ENCODE measurements around the gene USP3.

USP3 gene, protein sequence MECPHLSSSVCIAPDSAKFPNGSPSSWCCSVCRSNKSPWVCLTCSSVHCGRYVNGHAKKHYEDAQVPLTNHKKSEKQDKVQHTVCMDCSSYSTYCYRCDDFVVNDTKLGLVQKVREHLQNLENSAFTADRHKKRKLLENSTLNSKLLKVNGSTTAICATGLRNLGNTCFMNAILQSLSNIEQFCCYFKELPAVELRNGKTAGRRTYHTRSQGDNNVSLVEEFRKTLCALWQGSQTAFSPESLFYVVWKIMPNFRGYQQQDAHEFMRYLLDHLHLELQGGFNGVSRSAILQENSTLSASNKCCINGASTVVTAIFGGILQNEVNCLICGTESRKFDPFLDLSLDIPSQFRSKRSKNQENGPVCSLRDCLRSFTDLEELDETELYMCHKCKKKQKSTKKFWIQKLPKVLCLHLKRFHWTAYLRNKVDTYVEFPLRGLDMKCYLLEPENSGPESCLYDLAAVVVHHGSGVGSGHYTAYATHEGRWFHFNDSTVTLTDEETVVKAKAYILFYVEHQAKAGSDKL

DNA sequence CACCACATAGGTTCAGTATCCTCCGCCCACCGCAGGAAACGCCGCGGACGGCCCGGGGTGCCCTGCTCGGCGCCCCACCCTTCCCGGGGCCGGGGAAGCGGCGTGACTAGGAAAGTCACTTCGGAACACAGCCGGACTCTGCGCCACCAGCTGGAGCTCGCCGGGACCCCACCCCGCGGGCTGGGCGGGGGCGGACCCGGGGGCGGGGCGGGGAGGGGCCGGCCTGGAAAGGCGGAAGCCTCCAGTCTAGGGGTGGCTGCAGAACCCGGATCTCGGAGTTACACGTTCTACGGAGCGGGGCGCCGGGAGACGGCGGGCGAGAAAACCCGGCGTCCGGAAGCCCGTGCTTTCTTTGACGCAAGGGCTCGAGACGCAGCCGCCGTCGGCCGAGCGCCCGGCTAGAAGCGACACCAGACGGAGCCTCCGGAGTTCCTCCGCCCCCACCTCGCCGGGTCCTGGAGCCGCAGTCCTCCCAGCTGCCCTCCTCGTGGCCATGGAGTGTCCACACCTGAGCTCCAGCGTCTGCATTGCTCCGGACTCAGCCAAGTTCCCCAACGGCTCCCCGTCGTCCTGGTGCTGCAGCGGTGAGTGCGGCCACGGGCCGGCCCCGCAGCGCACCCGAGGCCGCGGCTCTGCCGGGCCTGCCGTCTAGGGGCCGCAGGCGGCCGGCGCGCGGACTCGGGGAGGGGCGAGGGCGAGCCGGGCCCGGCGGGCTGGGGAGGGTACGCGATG is at the start of gene USP3:
Gene USP3, plus strand, starts transcription at position 347 of the 732 bp plus-strand sequence. Its CDS starts 147 bp downstream, at position 494.
- peak; percentile 89 for DNase-seq (ENCODE audit: low spot score)
- TF ChIP-seq CTCF (IDR thresholded peaks at IDR 0.05; ENCODE audit: extremely low read depth, insufficient read depth, missing control alignments), result peak; percentile 28
- in situ Hi-C loops (cut with MboI; ENCODE audit: low pct_unique_long_range_greater_than_20kb, low sequenced_read_pairs, unreplicated experiment), result no loop called here

DNA sequence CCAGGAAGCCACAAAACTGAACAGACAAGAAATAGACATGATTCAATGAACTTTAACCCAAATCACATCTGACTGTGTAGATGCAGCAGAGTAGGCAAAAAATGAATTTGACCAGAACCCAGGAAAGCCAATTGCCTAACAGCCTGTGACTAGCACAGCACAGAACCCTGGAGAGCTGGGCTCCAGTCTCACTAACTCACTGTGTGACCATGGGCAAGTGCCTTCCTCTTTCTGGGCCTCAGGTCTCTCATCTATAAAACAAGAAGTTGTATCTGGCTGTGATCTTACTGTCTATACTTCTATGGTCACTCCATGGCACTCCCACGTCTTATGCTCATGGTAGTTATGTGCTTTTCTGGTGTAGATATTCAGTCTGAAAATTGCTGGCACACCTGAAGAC is 48.1 kb upstream of the USP3 start:
- TF ChIP-seq CTCF (IDR thresholded peaks at IDR 0.05; ENCODE audit: extremely low read depth, insufficient read depth, missing control alignments), result no peak
- no peak for DNase-seq (ENCODE audit: low spot score)
- in situ Hi-C loops (cut with MboI; ENCODE audit: low pct_unique_long_range_greater_than_20kb, low sequenced_read_pairs, unreplicated experiment), result loop anchor here (25.0 kb wide), 1 partner anchor 606 kb away; no protein-coding TSS in a partner anchor

GRCh38 chr15:63457379-63457778 is 47.0 kb upstream of the USP3 start:
- in situ Hi-C loops (cut with MboI; ENCODE audit: low pct_unique_long_range_greater_than_20kb, low sequenced_read_pairs, unreplicated experiment), result loop anchor here (25.0 kb wide), 1 partner anchor 605 kb away; no protein-coding TSS in a partner anchor
- no peak for DNase-seq (ENCODE audit: low spot score)
- TF ChIP-seq CTCF (IDR thresholded peaks at IDR 0.05; ENCODE audit: extremely low read depth, insufficient read depth, missing control alignments), result no peak

DNA sequence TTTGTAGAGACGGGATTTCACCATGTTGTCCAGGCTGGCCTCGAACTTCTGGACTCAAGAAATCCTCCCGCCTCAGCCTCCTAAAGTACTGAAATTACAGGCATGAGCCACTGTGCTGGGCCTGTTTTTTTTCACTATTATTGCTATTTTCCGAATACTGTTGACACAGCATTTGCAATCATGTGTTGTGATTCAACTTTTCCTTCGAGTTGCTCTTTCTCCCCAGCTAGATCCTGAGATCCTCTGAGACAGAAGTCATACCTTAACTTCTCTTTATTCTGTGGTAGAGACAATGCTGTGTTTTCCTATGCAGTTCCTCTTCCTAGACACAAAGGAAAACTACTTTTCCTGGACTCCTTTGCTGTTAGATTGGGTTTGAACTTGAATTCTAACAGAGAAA is 46.4 kb upstream of the USP3 start:
- TF ChIP-seq CTCF (IDR thresholded peaks at IDR 0.05; ENCODE audit: extremely low read depth, insufficient read depth, missing control alignments), result no peak
- in situ Hi-C loops (cut with MboI; ENCODE audit: low pct_unique_long_range_greater_than_20kb, low sequenced_read_pairs, unreplicated experiment), result loop anchor here (25.0 kb wide), 1 partner anchor 604 kb away; no protein-coding TSS in a partner anchor
- no peak for DNase-seq (ENCODE audit: low spot score)

DNA sequence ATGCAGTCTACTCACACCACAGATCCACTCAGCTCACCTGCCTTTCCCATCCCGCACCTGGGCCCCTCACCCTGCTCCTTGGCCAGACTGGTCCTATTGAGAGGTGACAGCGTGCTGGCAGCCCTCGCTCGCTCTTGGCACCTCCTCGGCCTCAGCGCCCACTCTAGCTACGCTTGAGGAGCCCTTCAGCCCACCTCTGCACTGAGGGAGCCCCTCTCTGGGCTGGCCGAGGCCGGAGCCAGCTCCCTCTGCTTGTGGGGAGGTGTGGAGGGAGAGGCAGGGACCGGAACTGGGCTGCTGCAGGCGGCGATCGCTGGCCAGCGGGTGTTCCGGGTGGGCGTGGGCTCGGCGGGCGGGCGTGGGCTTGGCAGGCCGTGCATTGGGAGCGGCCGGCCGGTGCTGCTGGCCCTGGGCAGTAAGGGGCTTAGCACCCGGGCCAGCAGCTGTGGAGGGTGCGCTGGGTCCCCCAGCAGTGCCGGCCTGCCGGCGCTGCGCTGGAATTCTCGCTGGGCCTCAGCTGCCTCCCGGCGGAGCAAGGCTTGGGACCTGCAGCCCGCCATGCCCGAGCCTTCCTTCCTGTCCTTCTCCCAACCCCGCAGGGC is 45.5 kb upstream of the USP3 start:
- DNase-seq (ENCODE audit: low spot score), result no peak
- no peak for TF ChIP-seq CTCF (IDR thresholded peaks at IDR 0.05; ENCODE audit: extremely low read depth, insufficient read depth, missing control alignments)
- in situ Hi-C loops (cut with MboI; ENCODE audit: low pct_unique_long_range_greater_than_20kb, low sequenced_read_pairs, unreplicated experiment), result loop anchor here (25.0 kb wide), 1 partner anchor 603 kb away; no protein-coding TSS in a partner anchor
